Spleen (tissue), 11 donors: ENCODE results near the gene CDR2. TPM values are rescaled to one million over a fixed set of nuclear protein-coding genes. Genes with fewer than 3 reads are reported as not detected.

ENCODE experiments used
- DNase-seq: peaks from one replicate; pipeline ENCODE4 v3.0.0-alpha.2; 2020
- H3K27ac ChIP-seq, 8 donors: fragments of 200-600 bp; sonication (generic) in 7 of 8; 1 replicate in 4 of 8; 2 replicates in 4 of 8; pipeline versions ENCODE4 v1.5.0 to v1.8.0; 2016 to 2021; ENCODE audit warnings: inconsistent platforms in 4 of 8, mild to moderate bottlenecking in 4 of 8, moderate library complexity in 1 of 8
- H3K27me3 ChIP-seq, 7 donors: fragments of 200-600 bp; sonication (generic) in 6 of 7; replicated peaks in 1 of 7; 1 replicate in 4 of 7; 2 replicates in 3 of 7; pipeline versions ENCODE4 v1.5.0 to v1.8.0; 2016 to 2021; ENCODE audit warnings: inconsistent platforms in 3 of 7, mild to moderate bottlenecking in 1 of 7
- H3K36me3 ChIP-seq, 6 donors: fragments of 200-600 bp; sonication (generic) in 5 of 6; 1 replicate in 4 of 6; 2 replicates in 2 of 6; pipeline versions ENCODE4 v1.5.0 to v1.8.0; 2016 to 2021; ENCODE audit warnings: inconsistent platforms in 2 of 6
- H3K4me1 ChIP-seq, 6 donors: fragments of 200-600 bp; sonication (generic) in 5 of 6; 1 replicate in 3 of 6; 2 replicates in 3 of 6; pipeline versions ENCODE4 v1.5.0 to v1.8.0; 2016 to 2021; ENCODE audit warnings: inconsistent platforms in 3 of 6
- H3K4me3 ChIP-seq, 8 donors: fragments of 200-600 bp; sonication (generic) in 7 of 8; 1 replicate in 4 of 8; 2 replicates in 4 of 8; pipeline versions ENCODE4 v1.5.0 to v1.8.0; 2016 to 2021; ENCODE audit warnings: inconsistent platforms in 4 of 8, mild to moderate bottlenecking in 4 of 8, moderate library complexity in 2 of 8
- H3K9me3 ChIP-seq, 8 donors: fragments of 200-600 bp; sonication (generic) in 7 of 8; 1 replicate in 4 of 8; 2 replicates in 4 of 8; pipeline versions ENCODE4 v1.5.0 to v1.8.0; 2016 to 2021; ENCODE audit warnings: inconsistent platforms in 4 of 8
- CTCF ChIP-seq, 11 experiments: fragments of 200-600 bp in 7 of 11; fragments of 450-650 bp in 4 of 11; sonication (generic) in 4 of 11; IDR thresholded peaks in 8 of 11; conservative IDR thresholded peaks in 3 of 11; 1 replicate in 7 of 11; 2 replicates in 4 of 11; pipeline versions ENCODE4 v1.4.0 to v1.8.0; 2016 to 2021; ENCODE audit warnings: antibody characterized with exemption in 11 of 11, inconsistent platforms in 4 of 11, mild to moderate bottlenecking in 1 of 11
- POLR2A ChIP-seq, 3 donors: fragments of 450-650 bp; IDR thresholded peaks; one replicate each; pipeline ENCODE4 v1.5.1; 2017; ENCODE audit warnings: antibody characterized with exemption in 3 of 3, mild to moderate bottlenecking in 1 of 3
- POLR2AphosphoS5 ChIP-seq, 3 donors: sonication (generic); formaldehyde crosslinking; IDR thresholded peaks; one replicate each; pipeline ENCODE4 v1.5.1; 2017; ENCODE audit warnings: antibody characterized with exemption in 3 of 3
- WGBS, 5 donors: extraction: QIAGEN DNeasy Blood & Tissue Kit in 3 of 5; methylation state at CpG; one replicate each; pipeline versions ENCODE4 v1.1.5 to v1.1.7; 2013 to 2018; 5-methylcytosine and 5-hydroxymethylcytosine counted together
- intact Hi-C: fragments of 100-400 bp; cut with DNase I; formaldehyde crosslinking; loops from one replicate; pipeline ENCODE4 v1.15.0; 2023; ENCODE audit warnings: low total_unique reads
- polyA plus RNA-seq, 3 donors: library from polyadenylated mRNA; stranded (reverse); fragments of 200-250 nt; gene quantifications; one replicate each; pipeline ENCODE4 v1.2.1, GENCODE V29; 2013
- total RNA-seq, 7 donors: library from RNA; depleted of rRNA in 3 of 7; stranded (reverse); fragments of >200 nt in 3 of 7; fragmentation: NEBNext Ultra II Directional in 4 of 7; extraction: Animal tissue kit (Norgen Biotek cat#: 25700) in 4 of 7; gene quantifications; one replicate each; pipeline versions ENCODE4 v1.1.0 to v1.2.1, GENCODE V29; 2016 to 2021
- donor health status: healthy with polysubstance abuse.
- donor health status: DM: no; HTN: no; CAD: no; lungs with moderate emphysema.
- donor health status: DM: no; HTN: no; CAD: no.
- donor health status: Bipolar disorder and iron deficiency.
- donor health status: healthy.
- donor health status: DM: no; HTN: no; CAD: no.
- donor health status: DM: yes; HTN: yes; CAD: no.

Gene CDR2
- total and polyA plus RNA-seq, 10 donors, result 7.7 to 33.4 (median 23.6) TPM

DNA sequence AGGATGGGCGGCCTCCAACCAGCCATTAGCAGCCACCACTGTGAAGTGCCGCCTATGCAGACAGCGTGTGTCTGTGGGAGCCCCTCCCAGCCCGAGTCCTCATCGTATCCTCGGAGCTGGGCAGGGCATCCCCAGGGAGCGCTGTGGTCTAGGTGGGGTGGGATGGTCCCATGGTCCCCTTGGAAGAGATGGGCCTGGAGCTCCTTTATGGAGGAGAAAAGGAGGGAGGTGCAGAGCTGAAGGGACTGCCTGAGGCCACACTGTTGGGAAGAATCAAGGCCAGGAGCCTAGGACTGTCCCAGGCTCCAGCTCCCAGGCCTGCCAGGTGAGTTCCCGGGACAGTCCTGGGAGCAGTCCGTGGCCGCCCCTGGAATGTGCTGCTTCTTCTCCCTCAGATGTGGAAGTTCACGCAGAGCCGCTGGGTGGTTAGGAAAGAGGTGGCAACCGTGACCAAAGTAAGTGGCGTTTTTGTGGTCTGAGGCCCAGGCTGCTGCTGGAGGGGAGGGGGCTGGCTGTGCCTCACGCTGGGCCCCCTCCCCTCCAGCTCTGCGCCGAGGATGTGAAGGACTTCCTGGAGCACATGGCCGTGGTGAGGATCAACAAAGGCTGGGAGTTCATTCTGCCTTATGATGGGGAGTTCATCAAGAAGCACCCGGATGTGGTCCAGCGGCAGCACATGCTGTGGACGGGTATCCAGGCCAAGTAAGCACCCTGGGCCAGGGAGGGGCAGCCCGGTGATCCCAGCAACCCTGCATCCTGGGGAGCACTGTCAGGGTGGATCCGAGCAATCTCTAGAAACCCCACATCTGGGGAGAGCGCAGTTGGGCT lies 50.2 kb downstream of the CDR2 start:
- no peak overlapping the region for H3K27ac ChIP-seq
- TF ChIP-seq CTCF (IDR thresholded peaks at IDR 0.05 in 8 of 11, conservative IDR thresholded peaks at IDR 0.05 in 3 of 11), result no peak
- no peak for TF ChIP-seq POLR2AphosphoS5 (IDR thresholded peaks at IDR 0.05)
- no peak for TF ChIP-seq POLR2A (IDR thresholded peaks at IDR 0.05)
- intact Hi-C loops, result loop anchor here (10.0 kb wide), 1 partner anchor 1169 kb away; the partner anchor contains the start of genes DNAH3 and LDAF1
- no peak overlapping the region for H3K4me3 ChIP-seq
- WGBS, 5 donors, result 78 to 95% (median 91%) methylated on average over 14 to 24 of the region's 24 CpGs
- peaks cover 0 to 100% (median 87%) of the 10 kb centered on the region in 6 donors for H3K36me3 ChIP-seq
- H3K4me1 ChIP-seq, result peaks cover 0 to 14% (median 4%) of the 10 kb centered on the region in 6 donors
- H3K9me3 ChIP-seq, result no peaks in the 10 kb centered on the region
- no peak for DNase-seq
- H3K27me3 ChIP-seq, result no peaks in the 10 kb centered on the region

DNA sequence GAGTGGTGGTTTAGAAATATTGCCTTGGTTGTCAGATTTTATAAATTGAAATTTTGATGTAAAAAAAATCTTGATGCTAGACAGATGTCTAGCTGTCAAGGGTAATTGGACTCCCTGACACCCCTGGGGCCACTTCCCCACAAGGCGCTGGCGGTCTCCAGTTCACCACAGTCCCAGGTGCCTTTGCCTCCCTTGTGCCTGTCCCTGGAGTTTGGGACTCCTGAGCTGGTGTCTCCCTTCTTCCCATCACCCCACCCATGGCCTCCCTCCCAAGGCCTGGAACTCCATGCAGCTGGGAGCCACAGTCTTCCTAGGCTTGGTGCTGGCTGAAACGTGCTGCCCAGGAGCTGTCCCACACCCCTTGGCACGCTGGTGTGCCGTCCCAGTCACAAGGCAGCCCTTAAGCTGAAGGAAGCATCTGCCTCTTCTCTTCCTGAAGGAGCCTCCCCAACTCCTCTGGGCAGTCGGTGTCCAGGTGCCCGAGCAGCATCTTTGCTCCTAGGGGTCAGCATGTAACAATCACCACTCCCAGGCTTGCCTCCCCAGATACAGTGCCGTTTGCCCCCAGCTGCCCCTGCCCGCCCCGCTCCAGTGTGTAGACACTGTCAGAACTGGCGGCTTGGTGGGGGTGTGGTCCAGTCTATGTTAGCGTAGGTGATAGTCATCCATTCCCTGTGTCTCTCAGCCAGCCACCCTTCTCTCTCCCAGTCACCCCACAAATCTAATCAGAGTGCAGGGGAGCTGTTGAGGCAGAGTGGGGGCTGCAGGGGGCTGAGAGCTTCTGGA lies 51.1 kb downstream of the CDR2 start:
- peaks cover 0 to 14% (median 4%) of the 10 kb centered on the region in 6 donors for H3K4me1 ChIP-seq
- intact Hi-C loops, result loop anchor here (10.0 kb wide), 1 partner anchor 1169 kb away; the partner anchor contains the start of genes DNAH3 and LDAF1
- peaks cover 0 to 100% (median 87%) of the 10 kb centered on the region in 6 donors for H3K36me3 ChIP-seq
- no peak overlapping the region for H3K4me3 ChIP-seq
- 88 to 91% (median 90%) methylated on average over 11 to 12 of the region's 12 CpGs for WGBS, 5 donors
- H3K9me3 ChIP-seq, result no peaks in the 10 kb centered on the region
- TF ChIP-seq POLR2A (IDR thresholded peaks at IDR 0.05), result no peak
- TF ChIP-seq CTCF (IDR thresholded peaks at IDR 0.05 in 8 of 11, conservative IDR thresholded peaks at IDR 0.05 in 3 of 11), result no peak
- no peak for TF ChIP-seq POLR2AphosphoS5 (IDR thresholded peaks at IDR 0.05)
- DNase-seq, result no peak
- no peak overlapping the region for H3K27ac ChIP-seq
- H3K27me3 ChIP-seq, result no peaks in the 10 kb centered on the region

- no peak overlapping the region for H3K27ac ChIP-seq
- peaks cover 0 to 100% (median 86%) of the 10 kb centered on the region in 6 donors for H3K36me3 ChIP-seq
- TF ChIP-seq POLR2AphosphoS5 (IDR thresholded peaks at IDR 0.05) (no peak), POLR2A (IDR thresholded peaks at IDR 0.05) (no peak), CTCF (IDR thresholded peaks at IDR 0.05 in 8 of 11, conservative IDR thresholded peaks at IDR 0.05 in 3 of 11) (no peak)
- no peak overlapping the region for H3K4me3 ChIP-seq
- intact Hi-C loops, result loop anchor here (10.0 kb wide), 1 partner anchor 1168 kb away; the partner anchor contains the start of genes DNAH3 and LDAF1
- no peak for DNase-seq
- no peaks in the 10 kb centered on the region for H3K27me3 ChIP-seq
- WGBS, 5 donors, result 83 to 98% (median 95%) methylated on average over 17 of the region's 17 CpGs
- H3K4me1 ChIP-seq, result peaks cover 0 to 14% (median 4%) of the 10 kb centered on the region in 6 donors
- H3K9me3 ChIP-seq, result no peaks in the 10 kb centered on the region
These were observed 51.7 kb downstream of the CDR2 start for GRCh38 chr16:22322741-22323140.
